K562 (cell line): ENCODE results near the gene ACTR1B. TPM values are rescaled to one million over a fixed set of nuclear protein-coding genes. Genes with fewer than 3 reads are reported as not detected.
A peak's percentile ranks its signal among the peaks of the same experiment; 100 is the strongest.

Source experiments
- ATAC-seq: fragments of 200-7000 bp; cut with Tn5 transposase; 3 replicates; pipeline ENCODE4 v1.9.1; 2020; ENCODE audit warnings: moderate library complexity
- BruUV-seq: library from RNA; stranded (reverse); fragments of 400-500 nt; replicated peaks from 2 replicates; lab custom pipeline; 2021; lab: Mats Ljungman, UMichigan
- CTCF ChIA-PET: fragments of 300-600 bp; formaldehyde crosslinking; extraction: SDS; loops from one replicate; lab custom pipeline; 2021; ENCODE audit warnings: low intra/inter-chr PET ratio; lab: Yijun Ruan, JAX
- POLR2A ChIA-PET: fragments of 300-600, 350-650 bp; sonication (Branson Sonifier 250); formaldehyde crosslinking; extraction: SDS; loops from one replicate; lab custom pipeline; 2021; ENCODE audit warnings: antibody characterized with exemption, inconsistent platforms; lab: Yijun Ruan, JAX
- DNase-seq, 4 experiments: peaks; one replicate each; pipeline versions ENCODE4 v3.0.0 to v3.0.0-alpha.2; 2011 to 2018; ENCODE audit warnings: low spot score in 3 of 4, mixed read lengths in 3 of 4; ENCODE audit errors: extremely low read depth in 1 of 4
- FAIRE-seq: peaks from 2 replicates; lab custom pipeline; 2011; peaks lifted over from hg19 to GRCh38; lab: Jason Lieb, UNC
- H2AFZ ChIP-seq: 2 replicates; pipeline ENCODE4 v1.6.0; 2011; ENCODE audit warnings: low read depth, low read length, control low read depth, inconsistent platforms
- H3K27ac ChIP-seq: fragments of 200-600 bp; 3 replicates; pipeline ENCODE4 v1.8.0; 2011; ENCODE audit warnings: low read depth, mild to moderate bottlenecking, control low read depth, inconsistent platforms, low read length, moderate library complexity, mixed read lengths; ENCODE audit errors: extremely low read depth
- H3K27me3 ChIP-seq, 2 experiments: fragments of 300-600 bp in 1 of 2; 2 replicates in 1 of 2; 3 replicates in 1 of 2; pipeline versions ENCODE4 v1.6.0 to v1.8.0; 2011; ENCODE audit warnings: inconsistent platforms in 2 of 2, low read length in 2 of 2, mild to moderate bottlenecking in 1 of 2, mixed read lengths in 1 of 2, moderate library complexity in 1 of 2; ENCODE audit not compliant: control insufficient read depth in 2 of 2, insufficient read depth in 2 of 2
- H3K36me3 ChIP-seq: fragments of 300-600 bp; 3 replicates; pipeline ENCODE4 v1.8.0; 2011; ENCODE audit warnings: mild to moderate bottlenecking, low read length, inconsistent platforms; ENCODE audit not compliant: control insufficient read depth, insufficient read depth
- H3K4me1 ChIP-seq, 2 experiments: fragments of 200-600 bp in 1 of 2; replicated peaks in 1 of 2; 2 replicates in 1 of 2; 3 replicates in 1 of 2; pipeline versions ENCODE4 v1.5.1 to v1.8.0; 2011; ENCODE audit warnings: inconsistent platforms in 2 of 2, low read length in 2 of 2, mild to moderate bottlenecking in 1 of 2, mixed read lengths in 1 of 2, moderate library complexity in 1 of 2; ENCODE audit not compliant: control insufficient read depth in 2 of 2, insufficient read depth in 2 of 2
- H3K4me2 ChIP-seq: 2 replicates; pipeline ENCODE4 v1.6.1; 2011; ENCODE audit warnings: low read length, control low read depth, inconsistent platforms, mixed read lengths; ENCODE audit not compliant: insufficient read depth
- H3K4me3 ChIP-seq: fragments of 200-600 bp; sonication (generic), shearing (Covaris generic); 2 replicates; pipeline ENCODE4 v1.5.1; 2016; ENCODE audit warnings: control low read depth, inconsistent platforms
- H3K79me2 ChIP-seq: fragments of 200-600 bp; 3 replicates; pipeline ENCODE4 v1.8.0; 2011; ENCODE audit warnings: low read length, inconsistent platforms; ENCODE audit not compliant: control insufficient read depth, insufficient read depth
- H3K9ac ChIP-seq, 2 experiments: 2 replicates each; pipeline versions ENCODE4 v1.6.0 to v1.6.1; 2011; ENCODE audit warnings: low read depth in 2 of 2, low read length in 2 of 2, control low read depth in 1 of 2, inconsistent platforms in 1 of 2, mild to moderate bottlenecking in 1 of 2, mixed read lengths in 1 of 2; ENCODE audit not compliant: insufficient read depth in 1 of 2
- H3K9me1 ChIP-seq: one replicate; pipeline ENCODE4 v1.6.0; 2011; ENCODE audit warnings: inconsistent platforms, mild to moderate bottlenecking, low read length, moderate library complexity; ENCODE audit not compliant: control insufficient read depth, insufficient read depth
- H3K9me3 ChIP-seq: replicated peaks from 2 replicates; pipeline ENCODE4 v1.5.1; 2011; ENCODE audit warnings: low read depth, low read length, inconsistent platforms; ENCODE audit not compliant: control insufficient read depth, insufficient read depth
- H4K20me1 ChIP-seq: replicated peaks from 2 replicates; pipeline ENCODE4 v1.6.1; 2011; ENCODE audit warnings: low read length, inconsistent platforms, mixed read lengths; ENCODE audit not compliant: control insufficient read depth, insufficient read depth
- CGGBP1 ChIP-seq: fragments of 250-450 bp; sonication (Bioruptor Pico); IDR thresholded peaks from 2 replicates; pipeline ENCODE4 v1.9.0; 2021; ENCODE audit warnings: mild to moderate bottlenecking
- CSDE1 ChIP-seq, 2 experiments: fragments of 450-650 bp; IDR thresholded peaks; 2 replicates each; pipeline ENCODE4 v1.6.1; 2016; ENCODE audit warnings: mild to moderate bottlenecking in 1 of 2
- E2F3 ChIP-seq: fragments of 250-450 bp; sonication (Bioruptor Pico); IDR thresholded peaks from 2 replicates; pipeline ENCODE4 v1.4.0; 2020; ENCODE audit warnings: mild to moderate bottlenecking
- EHMT2 ChIP-seq: fragments of 450-650 bp; IDR thresholded peaks from 2 replicates; pipeline ENCODE4 v1.6.1; 2018; ENCODE audit warnings: antibody characterized with exemption
- FOS ChIP-seq: IDR thresholded peaks from 3 replicates; pipeline ENCODE4 v1.6.1; 2011; ENCODE audit not compliant: insufficient read length; ENCODE audit errors: extremely low read depth
- GTF3C2 ChIP-seq: IDR thresholded peaks from 3 replicates; pipeline ENCODE4 v1.6.1; 2011; ENCODE audit warnings: borderline replicate concordance, mild to moderate bottlenecking, moderate library complexity; ENCODE audit not compliant: insufficient read length; ENCODE audit errors: extremely low read depth
- HNRNPL ChIP-seq: fragments of 200-400 bp; formaldehyde crosslinking; IDR thresholded peaks from 2 replicates; pipeline ENCODE4 v1.6.1; 2017; ENCODE audit warnings: low read depth, mild to moderate bottlenecking, low read length
- ID3 ChIP-seq, 2 experiments: fragments of 250-450 bp in 1 of 2; fragments of 450-650 bp in 1 of 2; sonication (Bioruptor Pico) in 1 of 2; IDR thresholded peaks; 2 replicates each; pipeline versions ENCODE4 v1.6.1 to v1.8.0; 2016 to 2021; ENCODE audit warnings: mild to moderate bottlenecking in 2 of 2, moderate library complexity in 2 of 2, missing compliant biosample characterization in 1 of 2, missing genetic modification characterization in 1 of 2
- IRF1 ChIP-seq: sonication (generic); formaldehyde crosslinking; IDR thresholded peaks from 2 replicates; pipeline ENCODE4 v1.8.0; 2022; ENCODE audit warnings: missing genetic modification reagents, mild to moderate bottlenecking, borderline replicate concordance
- KDM4B ChIP-seq, 2 experiments: fragments of 450-650 bp in 1 of 2; sonication (generic) in 1 of 2; IDR thresholded peaks; 2 replicates each; pipeline ENCODE4 v1.6.1; 2016 to 2017; ENCODE audit warnings: borderline replicate concordance in 2 of 2, antibody characterized with exemption in 1 of 2, low read depth in 1 of 2, mild to moderate bottlenecking in 1 of 2
- ZNF253 ChIP-seq: fragments of 250-450 bp; sonication (Bioruptor Pico); conservative IDR thresholded peaks from 2 replicates; pipeline ENCODE4 v1.6.1; 2021; ENCODE audit warnings: mild to moderate bottlenecking
- ZNF584 ChIP-seq: fragments of 200-800 bp; sonication (Bioruptor generic); IDR thresholded peaks from 2 replicates; pipeline ENCODE4 v1.6.1; 2016; ENCODE audit warnings: low read depth, mild to moderate bottlenecking, missing genetic modification characterization, missing compliant biosample characterization
- WGBS: fragments of 100-300 bp; shearing (Covaris generic); methylation state at CpG from one replicate; pipeline ENCODE4 v1.1.6; 2016; ENCODE audit warnings: low coverage, mixed read lengths; ENCODE audit not compliant: insufficient coverage; ENCODE audit errors: missing lambda C conversion rate; 5-methylcytosine and 5-hydroxymethylcytosine counted together
- in situ Hi-C: fragments of 300-500 bp; cut with MboI; formaldehyde crosslinking; loops from 4 replicates; pipeline ENCODE4 v1.15.0; 2018; ENCODE audit warnings: inconsistent platforms, mixed read lengths
- intact Hi-C: fragments of 100-400 bp; cut with micrococcal nuclease; formaldehyde crosslinking; loops from 2 replicates; pipeline ENCODE4 v1.14.2; 2022
- polyA plus RNA-seq, 8 experiments: library from polyadenylated mRNA; depleted of rRNA in 4 of 8; stranded (reverse) in 5 of 8; unstranded in 3 of 8; fragments of >200 nt; fragmentation: Nextera tagmentation in 2 of 8; fragmentation: Illumina TruSeq in 1 of 8; extraction: Ambion mirVana in 2 of 8; extraction: Trizol in 1 of 8; gene quantifications; 2 replicates each; pipeline versions ENCODE4 v1.2.1 to v1.2.3, GENCODE V29; 2011 to 2014; ENCODE audit warnings: inconsistent platforms in 1 of 8, missing spikeins in 1 of 8
- total RNA-seq, 7 experiments: library from RNA; depleted of rRNA in 6 of 7; stranded (reverse); fragments of >200 nt in 6 of 7; fragmentation: Illumina TruSeq in 2 of 7; extraction: Trizol in 2 of 7; gene quantifications; 2 replicates each; pipeline versions ENCODE4 v1.2.1 to v1.2.3, GENCODE V29; 2011 to 2021; ENCODE audit warnings: low replicate concordance in 1 of 7

ACTR1B gene
- total and polyA plus RNA-seq, 9 of the 15 experiments (the other 6 are each of a cell fraction or from before 2014, with no cell fraction given): 0.49 to 42.3 (median 22.5) TPM

GRCh38 chr2:97691166-97691565 lies 27.3 kb upstream of the ACTR1B start:
- Histone ChIP-seq H3K4me1 (peaks cover 0 to 3% of the 10 kb centered on the region in 2 experiments; a peak in 1 of 5 replicates), H3K9me1 (no peaks in the 10 kb centered on the region), H3K4me2 (no peak overlapping the region), H2AFZ (peak overlapping the region; percentile 56; the same call in 1 of the 2 replicates), H3K9ac (no peak overlapping the region), H3K27ac (no peak overlapping the region), H3K4me3 (no peak overlapping the region), H4K20me1 (no peaks in the 10 kb centered on the region), H3K9me3 (no peaks in the 10 kb centered on the region), H3K36me3 (no peaks in the 10 kb centered on the region), H3K79me2 (no peaks in the 10 kb centered on the region), H3K27me3 (no peaks in the 10 kb centered on the region)
- DNase-seq: no peak
- POLR2A ChIA-PET: interaction anchor here (1.9 kb wide), 1 partner anchor 27 kb away, joined by 6 read pairs; no protein-coding TSS in a partner anchor
- WGBS: 15% methylated on average over 3 of the region's 6 CpGs
- intact Hi-C loops (no loop called here), in situ Hi-C loops (no loop called here)
- ATAC-seq: no peak
- BruUV-seq: no TSS peak
- no peak for FAIRE-seq
- TF ChIP-seq ZNF253 (CRISPR knock-in tag): no peak
- no peak for TF ChIP-seq GTF3C2
- no peak for TF ChIP-seq KDM4B (IDR thresholded peaks at IDR 0.05; ENCODE audit: borderline replicate concordance in 2 of 2, low read depth in 1 of 2)
- no peak for TF ChIP-seq E2F3 (CRISPR knock-in tag)
- TF ChIP-seq FOS: no peak
- TF ChIP-seq ZNF584: no peak
- no peak for TF ChIP-seq ID3 (CRISPR knock-in tag; IDR thresholded peaks at IDR 0.05)
- TF ChIP-seq ID3 (tag; IDR thresholded peaks at IDR 0.05): no peak
- no peak for TF ChIP-seq CSDE1 (IDR thresholded peaks at IDR 0.05)
- no peak for TF ChIP-seq IRF1 (CRISPR knock-in tag)
- no peak for TF ChIP-seq CGGBP1
- no peak for TF ChIP-seq EHMT2
- TF ChIP-seq HNRNPL: no peak
- CTCF ChIA-PET: interaction anchor here (0.6 kb wide), 1 partner anchor 18 kb away, joined by 3 read pairs; no protein-coding TSS in a partner anchor
